ENCODE measurements around the gene HDAC4. TPM values are rescaled to one million over a fixed set of nuclear protein-coding genes. Genes with fewer than 3 reads are reported as not detected.

The HDAC4 gene
- total and polyA plus RNA-seq, 2 experiments from 2014 or later = 8.1 to 41.8 TPM

DNA sequence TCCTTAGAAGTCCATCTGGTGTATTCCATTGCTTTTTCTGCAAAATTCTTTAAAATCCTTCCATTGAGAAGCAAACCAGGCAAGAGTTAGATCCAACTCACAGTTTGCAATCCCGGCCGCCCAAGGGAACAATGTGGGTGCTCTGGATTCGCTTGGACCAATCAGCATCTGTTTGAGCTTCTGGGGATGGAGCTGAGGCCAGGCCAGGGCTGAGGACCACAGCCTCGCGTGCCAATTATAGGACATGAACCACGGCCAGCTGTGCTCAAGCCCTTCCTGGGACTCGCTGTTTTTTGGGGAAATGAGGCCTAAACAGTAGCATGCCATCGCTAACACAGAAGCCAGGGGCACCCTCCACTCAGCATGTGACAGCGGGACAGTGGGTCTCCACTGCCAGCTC is 270.8 kb downstream of the HDAC4 start:
- no peak overlapping the region for H3K4me3 ChIP-seq
- no peak for DNase-seq (ENCODE audit: low spot score)
- no peaks in the 10 kb centered on the region for H3K79me2 ChIP-seq (replicated peaks; ENCODE audit: insufficient read depth)
- TF ChIP-seq, protein P1, sequence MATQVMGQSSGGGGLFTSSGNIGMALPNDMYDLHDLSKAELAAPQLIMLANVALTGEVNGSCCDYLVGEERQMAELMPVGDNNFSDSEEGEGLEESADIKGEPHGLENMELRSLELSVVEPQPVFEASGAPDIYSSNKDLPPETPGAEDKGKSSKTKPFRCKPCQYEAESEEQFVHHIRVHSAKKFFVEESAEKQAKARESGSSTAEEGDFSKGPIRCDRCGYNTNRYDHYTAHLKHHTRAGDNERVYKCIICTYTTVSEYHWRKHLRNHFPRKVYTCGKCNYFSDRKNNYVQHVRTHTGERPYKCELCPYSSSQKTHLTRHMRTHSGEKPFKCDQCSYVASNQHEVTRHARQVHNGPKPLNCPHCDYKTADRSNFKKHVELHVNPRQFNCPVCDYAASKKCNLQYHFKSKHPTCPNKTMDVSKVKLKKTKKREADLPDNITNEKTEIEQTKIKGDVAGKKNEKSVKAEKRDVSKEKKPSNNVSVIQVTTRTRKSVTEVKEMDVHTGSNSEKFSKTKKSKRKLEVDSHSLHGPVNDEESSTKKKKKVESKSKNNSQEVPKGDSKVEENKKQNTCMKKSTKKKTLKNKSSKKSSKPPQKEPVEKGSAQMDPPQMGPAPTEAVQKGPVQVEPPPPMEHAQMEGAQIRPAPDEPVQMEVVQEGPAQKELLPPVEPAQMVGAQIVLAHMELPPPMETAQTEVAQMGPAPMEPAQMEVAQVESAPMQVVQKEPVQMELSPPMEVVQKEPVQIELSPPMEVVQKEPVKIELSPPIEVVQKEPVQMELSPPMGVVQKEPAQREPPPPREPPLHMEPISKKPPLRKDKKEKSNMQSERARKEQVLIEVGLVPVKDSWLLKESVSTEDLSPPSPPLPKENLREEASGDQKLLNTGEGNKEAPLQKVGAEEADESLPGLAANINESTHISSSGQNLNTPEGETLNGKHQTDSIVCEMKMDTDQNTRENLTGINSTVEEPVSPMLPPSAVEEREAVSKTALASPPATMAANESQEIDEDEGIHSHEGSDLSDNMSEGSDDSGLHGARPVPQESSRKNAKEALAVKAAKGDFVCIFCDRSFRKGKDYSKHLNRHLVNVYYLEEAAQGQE (IDR thresholded peaks at IDR 0.05; ENCODE audit: unreplicated experiment) = no peak
- TF ChIP-seq CREB1 (CRISPR knock-in tag; IDR thresholded peaks at IDR 0.05; ENCODE audit: low read depth) = no peak
- TF ChIP-seq JUNB (IDR thresholded peaks at IDR 0.05; ENCODE audit: unreplicated experiment) = no peak
- no peak for TF ChIP-seq CTCF (conservative IDR thresholded peaks at IDR 0.05; ENCODE audit: low read depth in 2 of 2)
- TF ChIP-seq POLR2AphosphoS5 (IDR thresholded peaks at IDR 0.05; ENCODE audit: low read depth) = no peak
- TF ChIP-seq ZNF114 (CRISPR knock-in tag; IDR thresholded peaks at IDR 0.05) = no peak
- TF ChIP-seq STAT1 (IDR thresholded peaks at IDR 0.05; ENCODE audit: unreplicated experiment) = no peak
- TF ChIP-seq, protein P2, sequence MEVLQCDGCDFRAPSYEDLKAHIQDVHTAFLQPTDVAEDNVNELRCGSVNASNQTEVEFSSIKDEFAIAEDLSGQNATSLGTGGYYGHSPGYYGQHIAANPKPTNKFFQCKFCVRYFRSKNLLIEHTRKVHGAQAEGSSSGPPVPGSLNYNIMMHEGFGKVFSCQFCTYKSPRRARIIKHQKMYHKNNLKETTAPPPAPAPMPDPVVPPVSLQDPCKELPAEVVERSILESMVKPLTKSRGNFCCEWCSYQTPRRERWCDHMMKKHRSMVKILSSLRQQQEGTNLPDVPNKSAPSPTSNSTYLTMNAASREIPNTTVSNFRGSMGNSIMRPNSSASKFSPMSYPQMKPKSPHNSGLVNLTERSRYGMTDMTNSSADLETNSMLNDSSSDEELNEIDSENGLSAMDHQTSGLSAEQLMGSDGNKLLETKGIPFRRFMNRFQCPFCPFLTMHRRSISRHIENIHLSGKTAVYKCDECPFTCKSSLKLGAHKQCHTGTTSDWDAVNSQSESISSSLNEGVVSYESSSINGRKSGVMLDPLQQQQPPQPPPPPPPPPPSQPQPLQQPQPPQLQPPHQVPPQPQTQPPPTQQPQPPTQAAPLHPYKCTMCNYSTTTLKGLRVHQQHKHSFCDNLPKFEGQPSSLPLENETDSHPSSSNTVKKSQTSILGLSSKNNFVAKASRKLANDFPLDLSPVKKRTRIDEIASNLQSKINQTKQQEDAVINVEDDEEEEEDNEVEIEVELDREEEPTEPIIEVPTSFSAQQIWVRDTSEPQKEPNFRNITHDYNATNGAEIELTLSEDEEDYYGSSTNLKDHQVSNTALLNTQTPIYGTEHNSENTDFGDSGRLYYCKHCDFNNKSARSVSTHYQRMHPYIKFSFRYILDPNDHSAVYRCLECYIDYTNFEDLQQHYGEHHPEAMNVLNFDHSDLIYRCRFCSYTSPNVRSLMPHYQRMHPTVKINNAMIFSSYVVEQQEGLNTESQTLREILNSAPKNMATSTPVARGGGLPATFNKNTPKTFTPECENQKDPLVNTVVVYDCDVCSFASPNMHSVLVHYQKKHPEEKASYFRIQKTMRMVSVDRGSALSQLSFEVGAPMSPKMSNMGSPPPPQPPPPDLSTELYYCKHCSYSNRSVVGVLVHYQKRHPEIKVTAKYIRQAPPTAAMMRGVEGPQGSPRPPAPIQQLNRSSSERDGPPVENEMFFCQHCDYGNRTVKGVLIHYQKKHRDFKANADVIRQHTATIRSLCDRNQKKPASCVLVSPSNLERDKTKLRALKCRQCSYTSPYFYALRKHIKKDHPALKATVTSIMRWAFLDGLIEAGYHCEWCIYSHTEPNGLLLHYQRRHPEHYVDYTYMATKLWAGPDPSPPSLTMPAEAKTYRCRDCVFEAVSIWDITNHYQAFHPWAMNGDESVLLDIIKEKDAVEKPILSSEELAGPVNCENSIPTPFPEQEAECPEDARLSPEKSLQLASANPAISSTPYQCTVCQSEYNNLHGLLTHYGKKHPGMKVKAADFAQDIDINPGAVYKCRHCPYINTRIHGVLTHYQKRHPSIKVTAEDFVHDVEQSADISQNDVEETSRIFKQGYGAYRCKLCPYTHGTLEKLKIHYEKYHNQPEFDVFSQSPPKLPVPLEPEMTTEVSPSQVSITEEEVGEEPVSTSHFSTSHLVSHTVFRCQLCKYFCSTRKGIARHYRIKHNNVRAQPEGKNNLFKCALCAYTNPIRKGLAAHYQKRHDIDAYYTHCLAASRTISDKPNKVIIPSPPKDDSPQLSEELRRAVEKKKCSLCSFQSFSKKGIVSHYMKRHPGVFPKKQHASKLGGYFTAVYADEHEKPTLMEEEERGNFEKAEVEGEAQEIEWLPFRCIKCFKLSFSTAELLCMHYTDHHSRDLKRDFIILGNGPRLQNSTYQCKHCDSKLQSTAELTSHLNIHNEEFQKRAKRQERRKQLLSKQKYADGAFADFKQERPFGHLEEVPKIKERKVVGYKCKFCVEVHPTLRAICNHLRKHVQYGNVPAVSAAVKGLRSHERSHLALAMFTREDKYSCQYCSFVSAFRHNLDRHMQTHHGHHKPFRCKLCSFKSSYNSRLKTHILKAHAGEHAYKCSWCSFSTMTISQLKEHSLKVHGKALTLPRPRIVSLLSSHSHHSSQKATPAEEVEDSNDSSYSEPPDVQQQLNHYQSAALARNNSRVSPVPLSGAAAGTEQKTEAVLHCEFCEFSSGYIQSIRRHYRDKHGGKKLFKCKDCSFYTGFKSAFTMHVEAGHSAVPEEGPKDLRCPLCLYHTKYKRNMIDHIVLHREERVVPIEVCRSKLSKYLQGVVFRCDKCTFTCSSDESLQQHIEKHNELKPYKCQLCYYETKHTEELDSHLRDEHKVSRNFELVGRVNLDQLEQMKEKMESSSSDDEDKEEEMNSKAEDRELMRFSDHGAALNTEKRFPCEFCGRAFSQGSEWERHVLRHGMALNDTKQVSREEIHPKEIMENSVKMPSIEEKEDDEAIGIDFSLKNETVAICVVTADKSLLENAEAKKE (CRISPR knock-in tag; IDR thresholded peaks at IDR 0.05) = no peak
- no peak for TF ChIP-seq EZH2phosphoT487 (IDR thresholded peaks at IDR 0.05; ENCODE audit: unreplicated experiment)
- no peak for TF ChIP-seq ZNF331 (CRISPR knock-in tag; IDR thresholded peaks at IDR 0.05; ENCODE audit: low read depth)
- TF ChIP-seq NANOG (IDR thresholded peaks at IDR 0.05; ENCODE audit: borderline replicate concordance) = no peak
- TF ChIP-seq ETS1 (IDR thresholded peaks at IDR 0.05) = no peak
- TF ChIP-seq EZH2 (IDR thresholded peaks at IDR 0.05; ENCODE audit: low read depth, unreplicated experiment) = no peak
- H3K27me3 Mint-ChIP-seq (ENCODE audit: insufficient read depth, low read depth, poor library complexity) = peaks cover 5% of the 10 kb centered on the region
- ATAC-seq = no peak
- H3K27ac ChIP-seq (ENCODE audit: low read depth) = no peak overlapping the region
- no peaks in the 10 kb centered on the region; the same call in 1 of the 2 replicates for H4K20me1 ChIP-seq (replicated peaks; ENCODE audit: insufficient read depth)
- H3K27me3 ChIP-seq (ENCODE audit: insufficient read depth) = no peaks in the 10 kb centered on the region
- H3K36me3 ChIP-seq (ENCODE audit: insufficient read depth) = peaks cover 3% of the 10 kb centered on the region; the same call in 1 of the 2 replicates
- H3F3A ChIP-seq (replicated peaks; ENCODE audit: low read depth) = no peaks in the 10 kb centered on the region
- H2AFZ ChIP-seq = no peak overlapping the region
- peaks cover 3% of the 10 kb centered on the region; the same call in 2 of the 3 replicates for H3K9me3 Mint-ChIP-seq
- H3K4me1 ChIP-seq (ENCODE audit: insufficient read depth) = no peaks in the 10 kb centered on the region
- H3K36me3 Mint-ChIP-seq (ENCODE audit: low read depth) = peaks cover 43% of the 10 kb centered on the region
- no peak overlapping the region for H3K27ac Mint-ChIP-seq
- H3K4me1 Mint-ChIP-seq = no peaks in the 10 kb centered on the region
- no peak overlapping the region for H3K4me3 Mint-ChIP-seq
- no peak overlapping the region for H3K4me2 ChIP-seq
- H3K9me2 ChIP-seq (ENCODE audit: insufficient read depth) = no peaks in the 10 kb centered on the region

All from GM23338 (cell line).